ENCODE data around the gene WDPCP.

- no peak for TF ChIP-seq YY1 (IDR thresholded peaks at IDR 0.05; ENCODE audit: insufficient read depth, insufficient read length)
- TF ChIP-seq ZNF274 (IDR thresholded peaks at IDR 0.05; ENCODE audit: low read depth, low read length) = no peak
Measured at GRCh38 chr2:63099032-63099431, 489.2 kb downstream of the WDPCP start.
